Superior temporal gyrus (tissue), 1 donor: Measurements from ENCODE around the gene CADPS.

ENCODE experiments used
- DNase-seq: peaks from one replicate; pipeline ENCODE4 v3.0.0-alpha.2; 2016; ENCODE audit errors: extremely low spot score

The CADPS gene

GRCh38 chr3:62812631-62813030, 62.6 kb downstream of the CADPS start:
- DNase-seq: no peak

GRCh38 chr3:62811119-62811518, 64.1 kb downstream of the CADPS start:
- peak; percentile 42 for DNase-seq

DNA sequence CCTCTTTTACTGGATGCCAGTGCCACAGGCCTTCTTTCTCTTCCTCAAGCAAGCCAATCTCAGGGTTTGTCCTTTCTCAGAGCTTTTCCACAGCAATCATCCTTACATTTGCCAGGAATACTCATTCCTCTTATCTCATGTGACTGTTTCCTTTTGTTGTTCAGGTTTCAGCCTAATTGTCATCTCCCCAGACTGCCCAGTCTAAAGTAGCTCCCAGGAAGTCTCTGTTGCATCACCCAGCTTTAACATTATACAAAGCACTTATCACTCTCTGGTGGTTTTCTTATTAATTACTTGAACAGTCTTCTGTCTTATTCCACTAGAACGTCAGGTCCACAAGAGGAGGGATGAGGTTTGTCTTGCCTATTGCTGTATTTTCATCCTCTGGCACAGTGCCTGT, 65.8 kb downstream of the CADPS start:
- DNase-seq: no peak

- DNase-seq: no peak
These were observed 69.5 kb downstream of the CADPS start for GRCh38 chr3:62805580-62806277.

- no peak for DNase-seq
These were observed 70.1 kb downstream of the CADPS start for GRCh38 chr3:62805106-62805505.

GRCh38 chr3:62803276-62803675, 71.9 kb downstream of the CADPS start:
- DNase-seq: no peak

DNA sequence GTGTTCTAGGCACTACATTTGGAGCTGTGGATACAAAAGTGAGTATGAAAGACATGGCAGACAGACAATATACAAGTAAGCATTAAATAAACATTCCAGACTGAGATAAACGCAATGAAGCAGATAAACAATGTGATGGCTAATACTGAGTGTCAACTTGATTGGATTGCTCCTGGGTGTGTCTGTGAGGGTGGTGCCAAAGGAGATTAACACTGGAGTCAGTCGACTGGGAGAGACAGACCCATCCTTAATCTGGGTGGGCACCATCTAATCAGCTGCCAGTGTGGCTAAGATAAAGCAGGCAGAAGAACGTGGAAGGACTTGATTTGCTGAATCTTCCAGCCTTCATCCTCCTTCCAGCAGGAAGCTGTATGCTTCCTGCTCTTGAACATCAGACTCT, 77.2 kb downstream of the CADPS start:
- DNase-seq: no peak

DNA sequence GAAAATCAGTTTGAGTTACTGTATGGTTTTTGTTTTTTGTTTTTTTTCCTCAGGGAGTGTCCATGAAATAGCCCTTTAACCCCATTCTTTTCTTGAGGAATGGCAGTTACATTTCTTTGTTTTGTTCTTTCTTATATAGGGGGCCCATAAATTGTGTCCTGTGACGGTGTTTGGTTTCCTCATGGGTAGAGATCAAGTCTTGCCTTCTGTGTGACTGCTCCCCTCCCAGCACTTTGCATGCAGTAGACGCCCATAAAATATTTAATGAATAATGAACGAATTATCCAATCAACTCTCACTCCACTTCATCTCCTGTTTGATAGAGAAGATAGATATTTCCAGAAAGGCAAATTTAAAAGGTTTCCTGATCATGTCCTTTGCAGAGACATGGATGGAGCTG, 78.1 kb downstream of the CADPS start:
- DNase-seq: no peak

DNA sequence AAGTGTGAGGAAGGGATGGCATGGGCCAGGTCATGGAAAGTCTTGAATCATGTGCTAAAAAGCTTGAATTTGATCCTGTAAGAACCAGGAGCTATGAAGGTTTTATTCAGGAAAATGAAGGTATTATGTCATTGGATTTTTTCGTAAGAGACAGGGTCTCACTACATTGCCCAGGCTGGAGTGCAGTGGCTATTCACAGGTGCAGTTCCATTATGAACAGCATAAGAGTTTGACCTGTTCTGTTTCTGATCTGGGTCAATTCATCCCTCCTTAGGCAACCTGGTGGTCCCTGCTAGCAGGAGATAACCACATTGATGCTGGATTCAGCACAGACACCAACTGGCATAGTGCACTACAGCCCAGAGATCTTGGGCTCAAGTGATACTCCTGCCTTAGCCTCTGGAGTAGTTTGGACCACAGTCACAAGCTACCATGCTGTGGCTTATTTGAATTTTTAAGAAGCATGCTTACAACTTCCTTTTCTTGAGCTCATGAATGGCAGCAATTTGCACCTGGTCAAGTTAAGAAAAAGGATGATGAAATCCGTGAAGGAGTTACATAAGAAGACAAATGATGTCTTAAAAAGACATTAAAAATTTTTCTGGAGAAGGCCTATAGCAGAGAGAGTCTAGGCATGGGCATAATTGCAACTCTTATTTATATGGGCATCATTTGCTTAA, 79.1 kb downstream of the CADPS start:
- no peak for DNase-seq

DNA sequence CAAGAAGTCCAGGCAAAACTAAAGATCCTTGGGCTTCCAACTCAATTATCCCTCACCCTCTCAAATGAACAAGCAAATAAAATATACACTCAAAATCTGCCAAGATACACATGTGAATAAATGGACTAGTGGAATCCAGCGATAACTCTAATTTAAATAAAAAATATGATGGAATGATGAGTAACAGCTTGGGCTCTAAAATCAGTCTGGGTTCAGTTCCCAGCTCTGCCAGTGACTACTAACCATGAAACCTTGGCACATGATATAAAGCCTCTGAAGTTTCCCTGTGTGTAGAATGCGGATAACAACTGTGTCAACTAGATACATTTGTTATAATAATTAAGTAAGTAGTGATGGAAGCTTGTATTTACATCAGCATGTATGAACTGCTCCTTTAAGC, 81.3 kb downstream of the CADPS start:
- DNase-seq: no peak

- DNase-seq: no peak
These were observed 89.8 kb downstream of the CADPS start for GRCh38 chr3:62785384-62785783.

- DNase-seq: no peak
These were observed 94.1 kb downstream of the CADPS start for GRCh38 chr3:62781121-62781520.

GRCh38 chr3:62777674-62778073, 97.5 kb downstream of the CADPS start:
- no peak for DNase-seq

GRCh38 chr3:62777130-62777529, 98.1 kb downstream of the CADPS start:
- no peak for DNase-seq

GRCh38 chr3:62774221-62774620, 101.0 kb downstream of the CADPS start:
- DNase-seq: no peak

DNA sequence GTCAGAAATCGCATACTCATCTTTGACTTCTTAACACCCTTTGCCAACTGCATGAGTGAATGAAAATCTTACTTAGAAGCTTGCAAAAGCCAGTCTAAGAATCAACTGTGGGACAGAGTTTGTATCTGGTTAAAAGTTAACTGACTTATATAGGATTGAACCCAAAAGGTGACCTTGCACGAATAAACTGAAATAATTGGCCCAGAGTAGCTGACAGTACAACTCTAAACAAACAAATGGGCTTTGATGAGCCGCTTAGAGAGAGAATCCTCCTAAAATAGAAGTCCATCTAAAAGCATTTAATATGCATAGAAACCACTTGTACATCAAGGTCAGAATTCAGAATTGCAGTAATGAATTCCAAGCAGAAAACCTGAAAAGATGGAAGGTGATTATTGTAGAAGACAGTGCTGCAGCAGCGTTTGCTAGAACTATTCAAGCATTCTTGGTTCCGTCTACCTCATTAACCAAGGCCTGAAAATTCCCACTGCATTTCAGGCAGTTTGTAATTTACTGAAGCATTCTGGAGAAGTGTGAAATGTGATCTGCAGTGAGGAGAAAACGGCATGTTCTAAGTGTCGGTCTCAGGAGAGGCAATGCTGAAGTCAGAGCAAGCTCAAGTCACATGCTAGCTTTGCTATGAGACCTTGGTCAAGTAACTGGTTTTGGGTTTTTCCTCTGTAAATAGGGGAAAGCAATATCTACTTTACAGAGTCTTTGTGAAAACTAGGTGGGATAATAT, 103.7 kb downstream of the CADPS start:
- DNase-seq: no peak

- DNase-seq: no peak
These were observed 106.3 kb downstream of the CADPS start for GRCh38 chr3:62768896-62769295.

DNA sequence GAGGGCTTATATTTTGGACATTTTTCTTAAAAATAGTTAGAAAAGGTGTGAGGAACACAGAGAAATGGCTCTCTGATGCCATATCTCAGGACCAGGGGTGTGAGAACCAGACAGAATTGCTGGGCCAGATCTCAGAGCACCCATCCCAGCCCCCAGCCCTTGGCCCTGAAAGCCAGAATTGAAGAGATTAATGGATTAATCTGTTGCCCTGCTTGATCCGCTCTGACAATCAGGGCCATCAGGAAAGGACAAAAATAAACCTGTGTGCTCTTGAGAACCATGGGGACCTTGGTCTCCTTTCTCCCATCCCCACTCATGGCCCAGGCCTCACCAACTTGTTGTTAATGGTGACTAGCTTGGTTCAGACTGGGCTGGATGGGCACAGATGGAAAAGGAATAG, 113.5 kb downstream of the CADPS start:
- no peak for DNase-seq

DNA sequence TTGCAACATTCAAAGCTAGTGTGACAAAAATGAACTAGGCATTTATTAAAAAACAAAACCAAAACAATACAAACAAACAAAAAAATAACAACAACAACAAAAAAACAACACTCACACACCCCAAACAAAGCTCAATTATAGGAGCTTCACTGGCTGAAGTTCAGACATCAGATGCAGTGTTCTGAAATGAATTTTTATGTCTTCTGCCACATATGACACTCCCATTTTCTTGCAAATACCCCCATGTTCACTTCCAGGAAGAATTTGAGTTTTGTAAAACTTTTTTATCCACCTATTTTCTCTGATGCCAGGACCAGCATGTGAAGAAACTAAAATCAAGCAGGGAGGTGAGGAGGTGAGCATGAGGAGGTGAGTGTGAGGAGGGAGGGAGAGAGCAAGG, 113.9 kb downstream of the CADPS start:
- DNase-seq: no peak

DNA sequence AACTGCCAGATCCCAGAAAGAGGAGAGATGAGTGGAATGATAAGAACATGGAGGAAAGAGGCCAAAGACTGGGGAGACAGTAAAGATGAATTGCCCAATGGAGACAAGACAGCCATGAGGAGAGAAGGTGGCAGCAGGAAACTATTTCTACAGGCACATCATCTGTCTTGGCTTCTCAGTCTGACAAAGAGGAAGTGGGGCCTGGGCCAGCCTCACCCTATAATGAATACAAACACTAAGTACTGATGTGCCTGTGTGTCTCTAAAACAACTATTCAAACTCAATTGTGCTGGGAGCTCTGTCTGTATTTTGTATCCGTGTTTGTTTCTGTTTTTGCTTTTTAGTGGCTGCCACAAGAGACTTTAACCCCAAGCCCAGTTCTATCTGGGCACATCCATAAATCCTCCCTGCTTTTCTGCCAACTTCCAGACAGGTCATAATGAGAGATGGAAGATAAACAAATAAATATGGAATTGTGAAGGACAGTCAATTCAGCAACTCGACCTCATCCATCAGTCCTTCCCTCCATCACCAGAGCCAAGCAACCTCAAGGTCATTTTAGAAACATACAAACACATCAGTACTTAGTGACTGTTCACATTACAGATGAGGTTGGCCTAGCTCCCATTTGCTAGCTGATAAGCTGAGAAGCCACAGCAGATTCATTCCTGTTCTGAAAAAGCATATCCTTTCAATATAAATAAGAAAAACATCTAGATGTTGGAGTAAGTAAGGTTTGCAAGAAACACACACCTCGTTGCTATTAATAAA, 116.7 kb downstream of the CADPS start:
- no peak for DNase-seq

- no peak for DNase-seq
These were observed 118.2 kb downstream of the CADPS start for GRCh38 chr3:62757045-62757444.

DNA sequence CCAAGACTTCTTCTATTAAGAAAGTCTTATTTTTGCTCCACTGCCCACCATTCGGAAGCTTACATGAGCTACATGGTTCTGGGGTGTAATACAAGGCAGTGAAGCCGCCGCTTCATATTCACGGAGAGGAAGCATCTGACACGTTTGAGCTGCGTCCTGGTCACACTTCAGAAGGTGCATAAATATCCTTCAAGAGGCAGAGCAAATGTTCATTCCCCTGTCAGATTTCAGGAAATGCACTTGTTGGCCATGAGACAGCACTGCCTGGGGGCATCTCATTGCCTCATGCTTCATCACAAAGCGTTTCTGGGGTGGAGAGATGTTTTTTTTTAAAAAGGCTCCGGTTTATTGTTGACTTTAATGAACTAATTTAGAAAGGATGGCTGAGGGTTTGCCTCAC, 119.9 kb downstream of the CADPS start:
- DNase-seq: no peak
